Lower leg skin (tissue), 4 donors: ENCODE data around the gene BAIAP2. TPM values are rescaled to one million over a fixed set of nuclear protein-coding genes. Genes with fewer than 3 reads are reported as not detected.

Experiments
- DNase-seq, 2 donors: peaks; one replicate each; pipeline ENCODE4 v3.0.0-alpha.2; 2019; ENCODE audit warnings: low spot score in 2 of 2
- H3K4me3 ChIP-seq: fragments of 200-600 bp; sonication (generic); 2 replicates; pipeline ENCODE4 v1.5.1; 2017; ENCODE audit warnings: mild to moderate bottlenecking, low read depth; ENCODE audit not compliant: poor library complexity, severe bottlenecking
- CTCF ChIP-seq, 3 donors: fragments of 450-650 bp; IDR thresholded peaks; one replicate each; pipeline ENCODE4 v1.5.1; 2016; ENCODE audit warnings: antibody characterized with exemption in 3 of 3, mild to moderate bottlenecking in 3 of 3, moderate library complexity in 2 of 3
- POLR2A ChIP-seq, 2 donors: fragments of 450-650 bp; IDR thresholded peaks; one replicate each; pipeline ENCODE4 v1.6.1; 2016 to 2017; ENCODE audit warnings: antibody characterized with exemption in 2 of 2, mild to moderate bottlenecking in 1 of 2, moderate library complexity in 1 of 2
- WGBS, 2 donors: methylation state at CpG; one replicate each; pipeline ENCODE4 v1.1.5; 2018; 5-methylcytosine and 5-hydroxymethylcytosine counted together
- intact Hi-C: fragments of 100-400 bp; cut with DNase I; formaldehyde crosslinking; loops from one replicate; pipeline ENCODE4 v1.15.0; 2023; ENCODE audit warnings: low total_unique reads
- total RNA-seq, 4 donors: library from RNA; depleted of rRNA; stranded (reverse); fragments of >200 nt; gene quantifications; one replicate each; pipeline ENCODE4 v1.1.0, GENCODE V29; 2016

Gene BAIAP2
- total RNA-seq, 4 donors from 2014 or later, result 190 to 308 (median 224) TPM

GRCh38 chr17:81116704-81117103 lies 81.8 kb downstream of the BAIAP2 start:
- no peak for DNase-seq
- no peak for TF ChIP-seq POLR2A (IDR thresholded peaks at IDR 0.05)
- TF ChIP-seq CTCF (IDR thresholded peaks at IDR 0.05), result no peak
- no peak overlapping the region for H3K4me3 ChIP-seq
- intact Hi-C loops, result no loop called here
- WGBS, 2 donors, result 78 to 88% methylated on average over 8 of the region's 8 CpGs

- intact Hi-C loops, result no loop called here
- WGBS, 2 donors, result 69 to 74% methylated on average over 10 to 15 of the region's 20 CpGs
- no peak overlapping the region for H3K4me3 ChIP-seq
- TF ChIP-seq CTCF (IDR thresholded peaks at IDR 0.05) (no peak), POLR2A (IDR thresholded peaks at IDR 0.05) (no peak)
- no peak for DNase-seq
Measured at GRCh38 chr17:81117672-81118198, 82.8 kb downstream of the BAIAP2 start.

DNA sequence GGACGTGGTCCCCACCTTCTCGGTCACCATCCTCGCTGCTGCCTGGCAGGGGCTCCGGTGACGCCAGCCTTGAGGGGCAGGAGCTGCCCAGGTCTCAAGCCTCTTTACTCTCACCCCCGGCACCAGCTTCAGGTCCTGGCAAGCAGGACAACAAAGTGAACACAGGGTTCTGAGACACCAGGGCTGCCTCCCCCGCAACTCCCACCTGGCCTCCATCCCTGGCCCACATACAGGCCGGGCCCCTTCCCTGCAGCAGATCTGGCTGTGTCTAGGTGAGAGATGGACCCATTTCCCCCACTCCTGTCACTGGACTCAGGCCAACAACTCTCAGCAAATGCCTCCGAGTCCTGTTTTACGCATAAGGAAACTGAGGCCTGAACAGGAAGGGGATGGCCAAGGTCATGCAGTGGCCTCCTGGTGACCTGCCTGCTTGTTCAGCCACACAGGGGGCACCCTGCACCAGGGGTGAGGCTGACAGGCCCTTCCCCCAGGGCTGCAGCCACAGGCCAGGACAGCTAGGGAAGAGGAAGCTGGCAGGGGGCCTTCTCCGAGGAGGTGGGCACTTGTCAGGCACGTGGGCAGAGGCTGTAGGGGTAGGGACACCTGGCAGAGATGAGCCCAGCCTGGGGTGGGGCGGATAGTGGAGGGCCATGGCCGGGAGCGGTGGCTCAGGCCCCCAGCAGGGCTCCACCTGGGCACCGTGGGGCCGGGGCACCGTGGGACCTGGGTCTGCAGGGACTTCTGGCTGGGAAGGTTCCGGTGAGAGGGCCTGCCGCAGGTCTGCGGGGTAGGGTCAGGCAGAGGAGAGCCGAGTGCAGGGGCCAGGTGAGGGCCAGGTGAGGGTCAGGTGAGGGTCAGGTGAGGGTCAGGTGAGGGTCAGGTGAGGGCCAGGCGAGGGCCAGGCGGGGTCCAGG lies 83.6 kb downstream of the BAIAP2 start:
- 38 to 51% methylated on average over 22 to 23 of the region's 24 CpGs for whole genome bisulfite sequencing, 2 donors
- H3K4me3 ChIP-seq, result no peak overlapping the region
- no peak for DNase-seq
- intact Hi-C loops, result no loop called here
- TF ChIP-seq CTCF (IDR thresholded peaks at IDR 0.05), result no peak
- no peak for TF ChIP-seq POLR2A (IDR thresholded peaks at IDR 0.05)

DNA sequence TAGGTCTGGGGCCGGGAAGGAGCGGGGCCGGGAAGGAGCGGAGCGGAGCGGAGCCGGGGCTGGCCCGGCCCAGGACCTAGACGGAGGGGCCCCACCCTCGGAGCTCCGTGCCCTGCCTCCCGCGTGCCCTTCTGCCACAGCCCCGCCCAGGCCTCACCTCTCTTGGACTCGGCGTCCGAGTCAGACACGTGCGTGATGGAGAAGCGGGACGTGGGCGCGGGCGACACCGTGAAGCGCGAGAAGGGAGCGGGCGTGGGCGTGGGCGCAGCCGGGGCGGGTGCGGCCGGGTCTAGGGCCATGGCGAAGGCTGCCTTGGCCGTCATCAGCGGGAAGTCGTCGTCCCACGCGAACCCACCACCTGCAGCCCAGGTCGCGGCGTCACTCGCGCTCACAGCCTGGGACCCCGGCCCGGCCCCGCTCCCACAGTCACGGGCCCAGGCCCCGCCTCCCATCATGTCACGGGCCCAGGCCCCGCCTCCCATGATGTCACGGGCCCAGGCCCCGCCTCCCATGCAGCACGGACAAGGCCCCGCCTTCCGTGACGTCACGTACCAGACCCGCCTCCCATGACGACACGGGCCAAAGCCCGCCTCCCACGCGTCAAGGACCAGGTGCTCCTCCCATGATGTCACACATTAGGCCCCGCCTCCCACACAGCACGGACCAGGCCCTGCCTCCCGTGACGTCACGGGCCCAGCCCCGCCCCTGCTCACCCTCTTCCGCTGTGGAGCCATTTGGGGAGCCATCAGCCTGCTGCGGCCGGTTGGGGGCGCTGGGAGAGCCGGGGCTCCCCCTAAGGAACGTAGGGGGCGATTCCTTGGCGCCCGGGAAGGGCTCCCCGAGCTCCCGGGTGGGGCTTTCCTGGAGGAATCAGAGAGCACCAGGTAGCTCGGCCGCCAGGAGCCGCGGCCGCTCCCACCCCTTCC lies 84.5 kb downstream of the BAIAP2 start:
- intact Hi-C loops, result no loop called here
- no peak overlapping the region for H3K4me3 ChIP-seq
- DNase-seq, result peak; percentile 60 to 93
- 8 to 45% methylated on average over 62 to 84 of the region's 89 CpGs for WGBS, 2 donors
- TF ChIP-seq POLR2A (IDR thresholded peaks at IDR 0.05), result no peak

DNA sequence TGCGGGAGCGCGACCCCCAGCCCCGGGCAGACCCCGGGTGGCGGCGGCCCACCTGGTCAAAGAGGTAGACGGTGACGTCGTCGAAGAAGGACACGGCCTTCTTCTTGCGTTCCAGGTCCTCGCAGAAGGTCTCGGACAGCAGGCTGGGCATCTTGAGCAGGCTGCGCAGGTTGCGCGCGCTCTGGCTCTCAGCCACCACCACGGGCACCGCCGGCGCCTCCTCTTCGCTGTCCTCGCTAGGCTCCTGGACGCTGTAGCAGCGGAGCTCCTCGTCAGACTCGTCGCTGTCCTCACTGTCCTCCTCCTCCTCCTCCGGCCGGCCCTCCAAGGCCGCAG lies 85.2 kb downstream of the BAIAP2 start:
- DNase-seq, result no peak
- WGBS, 2 donors, result 60 to 81% methylated on average over 21 to 33 of the region's 33 CpGs
- no peak overlapping the region for H3K4me3 ChIP-seq
- TF ChIP-seq CTCF (IDR thresholded peaks at IDR 0.05), result no peak
- TF ChIP-seq POLR2A (IDR thresholded peaks at IDR 0.05), result no peak
- intact Hi-C loops, result no loop called here
